HepG2 (cell line): ENCODE measurements around the gene PRSS36. TPM values are rescaled to one million over a fixed set of nuclear protein-coding genes. Genes with fewer than 3 reads are reported as not detected.

Source experiments
- AKAP8 ChIP-seq: sonication (generic); formaldehyde crosslinking; IDR thresholded peaks from 2 replicates; pipeline ENCODE4 v1.5.1; 2020; ENCODE audit warnings: mild to moderate bottlenecking, missing genetic modification reagents
- ARNT ChIP-seq: fragments of 450-650 bp; IDR thresholded peaks from 2 replicates; pipeline ENCODE4 v1.6.1; 2017
- CERS6 ChIP-seq: sonication (generic); formaldehyde crosslinking; IDR thresholded peaks from 2 replicates; pipeline ENCODE4 v1.5.0; 2020; ENCODE audit warnings: missing genetic modification reagents
- ELF1 ChIP-seq: sonication (generic); formaldehyde crosslinking; IDR thresholded peaks from 2 replicates; pipeline ENCODE4 v1.4.0; 2020; ENCODE audit warnings: missing genetic modification reagents
- FOXO4 ChIP-seq: sonication (generic); formaldehyde crosslinking; conservative IDR thresholded peaks from 2 replicates; pipeline ENCODE4 v1.8.1; 2023; ENCODE audit warnings: missing genetic modification reagents
- HOXD1 ChIP-seq: sonication (generic); formaldehyde crosslinking; IDR thresholded peaks from 2 replicates; pipeline ENCODE4 v1.5.0; 2020; ENCODE audit warnings: missing genetic modification reagents
- KDM2A ChIP-seq: sonication (generic); formaldehyde crosslinking; IDR thresholded peaks from 2 replicates; pipeline ENCODE4 v1.4.0; 2020; ENCODE audit warnings: low read depth, missing genetic modification reagents, borderline replicate concordance
- KLF12 ChIP-seq: sonication (generic); formaldehyde crosslinking; IDR thresholded peaks from 2 replicates; pipeline ENCODE4 v1.4.0; 2020; ENCODE audit warnings: missing genetic modification reagents, borderline replicate concordance
- NONO ChIP-seq, 2 experiments: fragments of 450-650 bp in 1 of 2; sonication (generic) in 1 of 2; formaldehyde crosslinking in 1 of 2; IDR thresholded peaks in 1 of 2; conservative IDR thresholded peaks in 1 of 2; 2 replicates each; pipeline versions ENCODE4 v1.6.1 to v1.8.0; 2017 to 2022; ENCODE audit warnings: mild to moderate bottlenecking in 1 of 2, missing genetic modification reagents in 1 of 2, moderate library complexity in 1 of 2
- SAFB2 ChIP-seq: sonication (generic); formaldehyde crosslinking; IDR thresholded peaks from 2 replicates; pipeline ENCODE4 v1.5.1; 2020; ENCODE audit warnings: missing genetic modification reagents, low read depth, mild to moderate bottlenecking, borderline replicate concordance
- SMAD1 ChIP-seq: sonication (generic); formaldehyde crosslinking; IDR thresholded peaks from 2 replicates; pipeline ENCODE4 v1.4.0; 2020; ENCODE audit warnings: missing genetic modification reagents, low read depth, mild to moderate bottlenecking, borderline replicate concordance
- TBL1XR1 ChIP-seq: fragments of 150-350 bp; IDR thresholded peaks from 2 replicates; pipeline ENCODE4 v1.6.1; 2014; ENCODE audit warnings: borderline replicate concordance, low read length; ENCODE audit not compliant: partially characterized antibody
- ZC3H13 ChIP-seq: sonication (generic); formaldehyde crosslinking; IDR thresholded peaks from 2 replicates; pipeline ENCODE4 v1.8.1; 2023; ENCODE audit warnings: mild to moderate bottlenecking, missing genetic modification reagents, moderate library complexity
- ZFP41 ChIP-seq: sonication (generic); formaldehyde crosslinking; IDR thresholded peaks from 2 replicates; pipeline ENCODE4 v1.4.0; 2020; ENCODE audit warnings: mild to moderate bottlenecking, missing genetic modification reagents, borderline replicate concordance
- ZFP82 ChIP-seq: sonication (generic); formaldehyde crosslinking; IDR thresholded peaks from 2 replicates; pipeline ENCODE4 v1.5.1; 2020; ENCODE audit warnings: mild to moderate bottlenecking, missing genetic modification reagents, borderline replicate concordance
- ZNF160 ChIP-seq: sonication (generic); formaldehyde crosslinking; IDR thresholded peaks from 2 replicates; pipeline ENCODE4 v1.8.0; 2022; ENCODE audit warnings: mild to moderate bottlenecking, inconsistent platforms, missing genetic modification reagents
- ZNF234 ChIP-seq: sonication (generic); formaldehyde crosslinking; conservative IDR thresholded peaks from 2 replicates; pipeline ENCODE4 v1.5.1; 2020; ENCODE audit warnings: mild to moderate bottlenecking, missing genetic modification reagents
- ZNF773 ChIP-seq: sonication (generic); formaldehyde crosslinking; IDR thresholded peaks from 2 replicates; pipeline ENCODE4 v1.4.0; 2020; ENCODE audit warnings: missing genetic modification reagents, borderline replicate concordance
- ZNF841 ChIP-seq: sonication (generic); formaldehyde crosslinking; IDR thresholded peaks from 2 replicates; pipeline ENCODE4 v1.8.1; 2023; ENCODE audit warnings: missing genetic modification reagents, borderline replicate concordance
- polyA plus RNA-seq, 8 experiments: library from polyadenylated mRNA; depleted of rRNA in 3 of 8; stranded (reverse) in 7 of 8; unstranded in 1 of 8; fragments of >200 nt; fragmentation: Illumina TruSeq in 4 of 8; extraction: Trizol in 4 of 8; gene quantifications; 2 replicates each; pipeline versions ENCODE4 v1.2.1 to v1.2.3, GENCODE V29; 2011 to 2016; ENCODE audit warnings: low read depth in 4 of 8, missing spikeins in 1 of 8, mixed read lengths in 1 of 8; ENCODE audit not compliant: insufficient read depth in 1 of 8
- total RNA-seq, 5 experiments: library from RNA; depleted of rRNA; stranded (reverse); fragments of >200 nt; fragmentation: Illumina TruSeq; extraction: Trizol; gene quantifications; 2 replicates each; pipeline ENCODE4 v1.2.3, GENCODE V29; 2016; ENCODE audit warnings: low read depth in 1 of 5
- TF ChIP-seq, protein P1 (sequence below): sonication (generic); formaldehyde crosslinking; IDR thresholded peaks from 2 replicates; pipeline ENCODE4 v1.4.0; 2020; ENCODE audit warnings: missing genetic modification reagents
- TF ChIP-seq, protein P2 (sequence below): sonication (generic); formaldehyde crosslinking; conservative IDR thresholded peaks from 2 replicates; pipeline ENCODE4 v1.4.0; 2020; ENCODE audit warnings: mild to moderate bottlenecking, missing genetic modification reagents, moderate library complexity

PRSS36 gene
- total and polyA plus RNA-seq, 2 of the 13 experiments (the other 11 are each of a cell fraction or from before 2014, with no cell fraction given): 1.5 to 2.1 TPM

GRCh38 chr16:31105677-31106213, 44.1 kb downstream of the PRSS36 start (continued):
- TF ChIP-seq NONO (IDR thresholded peaks at IDR 0.05) (no peak), NONO (CRISPR knock-in tag; conservative IDR thresholded peaks at IDR 0.05) (peak; percentile 90), FOXO4 (0 out of 2 replicates have a peak, but pooled peaks have one; percentile 97), SMAD1 (CRISPR knock-in tag) (peak; percentile 84; the same call in 1 of the 2 replicates), TBL1XR1 (peak; percentile 83), ZNF841 (CRISPR knock-in tag) (0 out of 2 replicates have a peak, but pooled peaks have one; percentile 25), ARNT (no peak), KDM2A (CRISPR knock-in tag) (peak; percentile 98), HOXD1 (CRISPR knock-in tag) (peak; percentile 97; the same call in 1 of the 2 replicates), KLF12 (CRISPR knock-in tag) (peak; percentile 93), ZC3H13 (CRISPR knock-in tag) (peak; percentile 93), ZNF160 (CRISPR knock-in tag) (peak; percentile 97), ZNF773 (CRISPR knock-in tag) (peak; percentile 94; the same call in 1 of the 2 replicates), SAFB2 (CRISPR knock-in tag) (peak; percentile 91), AKAP8 (CRISPR knock-in tag) (peak; percentile 83), ZFP41 (CRISPR knock-in tag) (peak; percentile 96; the same call in 1 of the 2 replicates), ZFP82 (CRISPR knock-in tag) (peak; percentile 96; the same call in 1 of the 2 replicates), ELF1 (CRISPR knock-in tag) (peak; percentile 68), ZNF234 (CRISPR knock-in tag) (peak; percentile 49; the same call in 1 of the 2 replicates), CERS6 (CRISPR knock-in tag) (peak; percentile 92; the same call in 1 of the 2 replicates)
- TF ChIP-seq, protein P1, sequence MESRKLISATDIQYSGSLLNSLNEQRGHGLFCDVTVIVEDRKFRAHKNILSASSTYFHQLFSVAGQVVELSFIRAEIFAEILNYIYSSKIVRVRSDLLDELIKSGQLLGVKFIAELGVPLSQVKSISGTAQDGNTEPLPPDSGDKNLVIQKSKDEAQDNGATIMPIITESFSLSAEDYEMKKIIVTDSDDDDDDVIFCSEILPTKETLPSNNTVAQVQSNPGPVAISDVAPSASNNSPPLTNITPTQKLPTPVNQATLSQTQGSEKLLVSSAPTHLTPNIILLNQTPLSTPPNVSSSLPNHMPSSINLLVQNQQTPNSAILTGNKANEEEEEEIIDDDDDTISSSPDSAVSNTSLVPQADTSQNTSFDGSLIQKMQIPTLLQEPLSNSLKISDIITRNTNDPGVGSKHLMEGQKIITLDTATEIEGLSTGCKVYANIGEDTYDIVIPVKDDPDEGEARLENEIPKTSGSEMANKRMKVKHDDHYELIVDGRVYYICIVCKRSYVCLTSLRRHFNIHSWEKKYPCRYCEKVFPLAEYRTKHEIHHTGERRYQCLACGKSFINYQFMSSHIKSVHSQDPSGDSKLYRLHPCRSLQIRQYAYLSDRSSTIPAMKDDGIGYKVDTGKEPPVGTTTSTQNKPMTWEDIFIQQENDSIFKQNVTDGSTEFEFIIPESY (CRISPR knock-in tag): peak; percentile 90
- TF ChIP-seq, protein P2, sequence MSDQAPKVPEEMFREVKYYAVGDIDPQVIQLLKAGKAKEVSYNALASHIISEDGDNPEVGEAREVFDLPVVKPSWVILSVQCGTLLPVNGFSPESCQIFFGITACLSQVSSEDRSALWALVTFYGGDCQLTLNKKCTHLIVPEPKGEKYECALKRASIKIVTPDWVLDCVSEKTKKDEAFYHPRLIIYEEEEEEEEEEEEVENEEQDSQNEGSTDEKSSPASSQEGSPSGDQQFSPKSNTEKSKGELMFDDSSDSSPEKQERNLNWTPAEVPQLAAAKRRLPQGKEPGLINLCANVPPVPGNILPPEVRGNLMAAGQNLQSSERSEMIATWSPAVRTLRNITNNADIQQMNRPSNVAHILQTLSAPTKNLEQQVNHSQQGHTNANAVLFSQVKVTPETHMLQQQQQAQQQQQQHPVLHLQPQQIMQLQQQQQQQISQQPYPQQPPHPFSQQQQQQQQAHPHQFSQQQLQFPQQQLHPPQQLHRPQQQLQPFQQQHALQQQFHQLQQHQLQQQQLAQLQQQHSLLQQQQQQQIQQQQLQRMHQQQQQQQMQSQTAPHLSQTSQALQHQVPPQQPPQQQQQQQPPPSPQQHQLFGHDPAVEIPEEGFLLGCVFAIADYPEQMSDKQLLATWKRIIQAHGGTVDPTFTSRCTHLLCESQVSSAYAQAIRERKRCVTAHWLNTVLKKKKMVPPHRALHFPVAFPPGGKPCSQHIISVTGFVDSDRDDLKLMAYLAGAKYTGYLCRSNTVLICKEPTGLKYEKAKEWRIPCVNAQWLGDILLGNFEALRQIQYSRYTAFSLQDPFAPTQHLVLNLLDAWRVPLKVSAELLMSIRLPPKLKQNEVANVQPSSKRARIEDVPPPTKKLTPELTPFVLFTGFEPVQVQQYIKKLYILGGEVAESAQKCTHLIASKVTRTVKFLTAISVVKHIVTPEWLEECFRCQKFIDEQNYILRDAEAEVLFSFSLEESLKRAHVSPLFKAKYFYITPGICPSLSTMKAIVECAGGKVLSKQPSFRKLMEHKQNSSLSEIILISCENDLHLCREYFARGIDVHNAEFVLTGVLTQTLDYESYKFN (CRISPR knock-in tag): peak; percentile 88
